ENCODE results near the gene SKOR1.

DNA sequence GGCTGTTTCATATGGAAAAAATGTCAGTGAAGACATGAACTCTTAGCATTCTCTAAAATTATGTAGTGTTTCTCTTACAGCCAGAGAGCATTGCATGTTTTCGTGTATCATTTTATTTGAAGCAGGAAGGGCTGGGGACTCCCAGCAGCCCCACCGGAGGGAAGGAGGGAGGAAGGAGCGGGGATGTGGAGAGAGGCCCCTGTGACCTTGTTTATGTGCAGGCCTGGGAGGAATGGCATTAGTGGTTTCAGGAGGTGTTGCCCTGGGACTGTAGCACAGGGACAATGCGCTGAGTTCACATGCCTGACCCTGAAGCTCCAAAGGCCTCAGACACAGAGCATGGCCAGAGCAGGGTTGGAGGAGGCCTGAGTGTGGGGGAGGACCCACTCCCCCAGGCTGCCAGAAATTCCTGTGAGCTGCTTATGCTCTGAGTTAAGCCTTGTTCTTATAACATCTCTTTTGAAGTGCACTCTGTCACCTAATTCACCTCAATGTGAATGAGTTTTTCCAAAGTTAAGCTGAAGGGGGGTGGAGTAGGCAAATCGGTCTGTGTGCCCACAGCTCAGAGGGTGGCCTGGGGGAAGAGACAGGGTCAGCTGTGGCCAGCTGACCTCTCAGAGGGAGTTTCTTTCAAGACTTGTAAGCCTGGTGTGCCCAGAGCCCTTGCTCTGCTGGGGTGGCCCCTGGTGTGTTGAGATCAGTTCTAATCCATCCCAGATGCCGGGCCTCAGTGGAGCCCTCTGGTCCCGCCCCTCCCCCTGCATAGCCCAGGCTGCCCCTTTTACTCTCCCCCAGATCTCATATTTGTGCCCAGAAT lies 18.5 kb downstream of the SKOR1 start:
- TF ChIP-seq, protein P1, sequence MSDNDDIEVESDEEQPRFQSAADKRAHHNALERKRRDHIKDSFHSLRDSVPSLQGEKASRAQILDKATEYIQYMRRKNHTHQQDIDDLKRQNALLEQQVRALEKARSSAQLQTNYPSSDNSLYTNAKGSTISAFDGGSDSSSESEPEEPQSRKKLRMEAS (IDR thresholded peaks at IDR 0.05; ENCODE audit: low read depth, low read length): no peak
- TF ChIP-seq, protein P2, sequence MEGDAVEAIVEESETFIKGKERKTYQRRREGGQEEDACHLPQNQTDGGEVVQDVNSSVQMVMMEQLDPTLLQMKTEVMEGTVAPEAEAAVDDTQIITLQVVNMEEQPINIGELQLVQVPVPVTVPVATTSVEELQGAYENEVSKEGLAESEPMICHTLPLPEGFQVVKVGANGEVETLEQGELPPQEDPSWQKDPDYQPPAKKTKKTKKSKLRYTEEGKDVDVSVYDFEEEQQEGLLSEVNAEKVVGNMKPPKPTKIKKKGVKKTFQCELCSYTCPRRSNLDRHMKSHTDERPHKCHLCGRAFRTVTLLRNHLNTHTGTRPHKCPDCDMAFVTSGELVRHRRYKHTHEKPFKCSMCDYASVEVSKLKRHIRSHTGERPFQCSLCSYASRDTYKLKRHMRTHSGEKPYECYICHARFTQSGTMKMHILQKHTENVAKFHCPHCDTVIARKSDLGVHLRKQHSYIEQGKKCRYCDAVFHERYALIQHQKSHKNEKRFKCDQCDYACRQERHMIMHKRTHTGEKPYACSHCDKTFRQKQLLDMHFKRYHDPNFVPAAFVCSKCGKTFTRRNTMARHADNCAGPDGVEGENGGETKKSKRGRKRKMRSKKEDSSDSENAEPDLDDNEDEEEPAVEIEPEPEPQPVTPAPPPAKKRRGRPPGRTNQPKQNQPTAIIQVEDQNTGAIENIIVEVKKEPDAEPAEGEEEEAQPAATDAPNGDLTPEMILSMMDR (IDR thresholded peaks at IDR 0.05 in 2 of 3, conservative IDR thresholded peaks at IDR 0.05 in 1 of 3; ENCODE audit: control insufficient read depth in 2 of 3, extremely low read depth in 1 of 3, insufficient read depth in 1 of 3, low read depth in 3 of 3, low read length in 3 of 3): no peak
- TF ChIP-seq, protein P3, sequence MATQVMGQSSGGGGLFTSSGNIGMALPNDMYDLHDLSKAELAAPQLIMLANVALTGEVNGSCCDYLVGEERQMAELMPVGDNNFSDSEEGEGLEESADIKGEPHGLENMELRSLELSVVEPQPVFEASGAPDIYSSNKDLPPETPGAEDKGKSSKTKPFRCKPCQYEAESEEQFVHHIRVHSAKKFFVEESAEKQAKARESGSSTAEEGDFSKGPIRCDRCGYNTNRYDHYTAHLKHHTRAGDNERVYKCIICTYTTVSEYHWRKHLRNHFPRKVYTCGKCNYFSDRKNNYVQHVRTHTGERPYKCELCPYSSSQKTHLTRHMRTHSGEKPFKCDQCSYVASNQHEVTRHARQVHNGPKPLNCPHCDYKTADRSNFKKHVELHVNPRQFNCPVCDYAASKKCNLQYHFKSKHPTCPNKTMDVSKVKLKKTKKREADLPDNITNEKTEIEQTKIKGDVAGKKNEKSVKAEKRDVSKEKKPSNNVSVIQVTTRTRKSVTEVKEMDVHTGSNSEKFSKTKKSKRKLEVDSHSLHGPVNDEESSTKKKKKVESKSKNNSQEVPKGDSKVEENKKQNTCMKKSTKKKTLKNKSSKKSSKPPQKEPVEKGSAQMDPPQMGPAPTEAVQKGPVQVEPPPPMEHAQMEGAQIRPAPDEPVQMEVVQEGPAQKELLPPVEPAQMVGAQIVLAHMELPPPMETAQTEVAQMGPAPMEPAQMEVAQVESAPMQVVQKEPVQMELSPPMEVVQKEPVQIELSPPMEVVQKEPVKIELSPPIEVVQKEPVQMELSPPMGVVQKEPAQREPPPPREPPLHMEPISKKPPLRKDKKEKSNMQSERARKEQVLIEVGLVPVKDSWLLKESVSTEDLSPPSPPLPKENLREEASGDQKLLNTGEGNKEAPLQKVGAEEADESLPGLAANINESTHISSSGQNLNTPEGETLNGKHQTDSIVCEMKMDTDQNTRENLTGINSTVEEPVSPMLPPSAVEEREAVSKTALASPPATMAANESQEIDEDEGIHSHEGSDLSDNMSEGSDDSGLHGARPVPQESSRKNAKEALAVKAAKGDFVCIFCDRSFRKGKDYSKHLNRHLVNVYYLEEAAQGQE (IDR thresholded peaks at IDR 0.05; ENCODE audit: low read depth, low read length): no peak
- TF ChIP-seq ETV6 (conservative IDR thresholded peaks at IDR 0.05 in 1 of 2, IDR thresholded peaks at IDR 0.05 in 1 of 2; ENCODE audit: borderline replicate concordance in 1 of 2, low read depth in 1 of 2) (no peak), POLR2AphosphoS5 (IDR thresholded peaks at IDR 0.05; ENCODE audit: low read length) (no peak), LARP7 (IDR thresholded peaks at IDR 0.05) (no peak), NFXL1 (IDR thresholded peaks at IDR 0.05; ENCODE audit: borderline replicate concordance) (no peak), POLR2A (IDR thresholded peaks at IDR 0.05; ENCODE audit: low read depth, low read length) (no peak), SUPT20H (IDR thresholded peaks at IDR 0.05; ENCODE audit: borderline replicate concordance, control insufficient read depth, low read depth, low read length) (no peak), NFIC (IDR thresholded peaks at IDR 0.05; ENCODE audit: low read depth, low read length) (no peak)
- TF ChIP-seq, protein P4, sequence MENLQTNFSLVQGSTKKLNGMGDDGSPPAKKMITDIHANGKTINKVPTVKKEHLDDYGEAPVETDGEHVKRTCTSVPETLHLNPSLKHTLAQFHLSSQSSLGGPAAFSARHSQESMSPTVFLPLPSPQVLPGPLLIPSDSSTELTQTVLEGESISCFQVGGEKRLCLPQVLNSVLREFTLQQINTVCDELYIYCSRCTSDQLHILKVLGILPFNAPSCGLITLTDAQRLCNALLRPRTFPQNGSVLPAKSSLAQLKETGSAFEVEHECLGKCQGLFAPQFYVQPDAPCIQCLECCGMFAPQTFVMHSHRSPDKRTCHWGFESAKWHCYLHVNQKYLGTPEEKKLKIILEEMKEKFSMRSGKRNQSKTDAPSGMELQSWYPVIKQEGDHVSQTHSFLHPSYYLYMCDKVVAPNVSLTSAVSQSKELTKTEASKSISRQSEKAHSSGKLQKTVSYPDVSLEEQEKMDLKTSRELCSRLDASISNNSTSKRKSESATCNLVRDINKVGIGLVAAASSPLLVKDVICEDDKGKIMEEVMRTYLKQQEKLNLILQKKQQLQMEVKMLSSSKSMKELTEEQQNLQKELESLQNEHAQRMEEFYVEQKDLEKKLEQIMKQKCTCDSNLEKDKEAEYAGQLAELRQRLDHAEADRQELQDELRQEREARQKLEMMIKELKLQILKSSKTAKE (IDR thresholded peaks at IDR 0.05; ENCODE audit: low read depth, poor library complexity, severe bottlenecking): no peak
- TF ChIP-seq, protein P5, sequence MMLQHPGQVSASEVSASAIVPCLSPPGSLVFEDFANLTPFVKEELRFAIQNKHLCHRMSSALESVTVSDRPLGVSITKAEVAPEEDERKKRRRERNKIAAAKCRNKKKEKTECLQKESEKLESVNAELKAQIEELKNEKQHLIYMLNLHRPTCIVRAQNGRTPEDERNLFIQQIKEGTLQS (IDR thresholded peaks at IDR 0.05; ENCODE audit: borderline replicate concordance, extremely low read depth, low read depth, low read length): no peak

Measured in GM12878 (cell line).